GM18870 (cell line): ENCODE data around the gene CD99L2.

ENCODE experiments used
- ATAC-seq: cut with Tn5 transposase; IDR thresholded peaks from one replicate; pipeline ENCODE4 v1.9.1; 2021; ENCODE audit warnings: moderate library complexity; ENCODE audit not compliant: unreplicated experiment

The CD99L2 gene

DNA sequence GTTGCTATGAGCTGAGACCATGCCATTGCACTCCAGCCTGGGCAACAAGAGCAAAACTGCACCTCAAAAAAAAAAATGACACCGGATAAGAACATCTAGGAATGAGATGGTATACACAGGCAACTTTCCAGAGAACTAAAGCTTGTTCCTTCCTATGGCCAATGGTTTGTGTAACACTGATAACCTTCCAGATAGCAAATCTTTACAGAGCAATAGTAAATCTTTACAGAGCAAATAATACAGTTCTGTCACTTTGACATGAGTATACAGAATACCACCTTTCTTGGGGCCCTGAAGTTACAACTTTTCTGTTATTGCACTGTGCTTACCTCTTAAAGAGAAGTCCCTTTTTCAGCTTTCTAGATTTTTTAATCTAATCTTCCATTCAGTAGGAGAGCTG lies 91.6 kb downstream of the CD99L2 start:
- no peak for ATAC-seq

DNA sequence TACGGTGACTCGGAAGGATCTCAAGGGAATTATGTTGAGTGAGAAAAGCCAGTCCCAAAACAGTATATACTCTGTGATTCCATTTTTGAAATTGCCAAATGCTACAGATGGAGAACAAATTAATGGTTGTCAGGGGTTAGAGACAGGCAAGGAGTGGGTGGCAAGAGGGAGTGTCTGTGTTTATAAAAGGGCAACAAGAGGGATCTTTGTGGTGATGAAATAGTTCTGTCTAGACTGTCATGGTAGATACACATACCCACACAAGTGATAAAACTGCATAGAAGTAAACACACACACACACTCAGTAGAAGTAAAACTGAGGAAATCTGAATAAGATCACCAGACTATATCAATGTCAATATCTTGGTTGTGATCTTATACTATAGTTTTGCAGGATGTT lies 92.7 kb downstream of the CD99L2 start:
- ATAC-seq, result no peak

- no peak for ATAC-seq
These were observed 105.4 kb downstream of the CD99L2 start for GRCh38 chrX:150792949-150793527.

DNA sequence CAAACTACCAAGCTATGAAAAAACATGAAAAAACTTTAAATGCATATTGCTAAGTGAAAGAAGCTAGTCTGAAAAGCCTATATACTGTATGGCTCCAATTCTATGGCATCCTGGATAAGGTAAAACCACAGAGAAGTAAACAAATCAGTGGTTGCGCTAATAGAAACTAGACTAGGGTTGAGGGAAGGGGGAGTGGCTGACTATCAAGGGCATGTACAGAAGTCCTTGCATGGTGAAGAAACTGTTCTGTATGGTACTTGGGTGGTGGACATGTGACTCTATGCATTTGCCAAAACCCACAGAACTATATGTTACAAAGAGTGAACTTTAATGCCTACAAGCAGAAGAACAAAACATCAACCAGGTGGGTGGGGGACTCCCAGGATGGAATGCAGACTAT lies 108.4 kb downstream of the CD99L2 start:
- no peak for ATAC-seq

- no peak for ATAC-seq
These were observed 116.8 kb downstream of the CD99L2 start for GRCh38 chrX:150781677-150782076.

GRCh38 chrX:150779385-150779784 lies 119.1 kb downstream of the CD99L2 start:
- no peak for ATAC-seq

DNA sequence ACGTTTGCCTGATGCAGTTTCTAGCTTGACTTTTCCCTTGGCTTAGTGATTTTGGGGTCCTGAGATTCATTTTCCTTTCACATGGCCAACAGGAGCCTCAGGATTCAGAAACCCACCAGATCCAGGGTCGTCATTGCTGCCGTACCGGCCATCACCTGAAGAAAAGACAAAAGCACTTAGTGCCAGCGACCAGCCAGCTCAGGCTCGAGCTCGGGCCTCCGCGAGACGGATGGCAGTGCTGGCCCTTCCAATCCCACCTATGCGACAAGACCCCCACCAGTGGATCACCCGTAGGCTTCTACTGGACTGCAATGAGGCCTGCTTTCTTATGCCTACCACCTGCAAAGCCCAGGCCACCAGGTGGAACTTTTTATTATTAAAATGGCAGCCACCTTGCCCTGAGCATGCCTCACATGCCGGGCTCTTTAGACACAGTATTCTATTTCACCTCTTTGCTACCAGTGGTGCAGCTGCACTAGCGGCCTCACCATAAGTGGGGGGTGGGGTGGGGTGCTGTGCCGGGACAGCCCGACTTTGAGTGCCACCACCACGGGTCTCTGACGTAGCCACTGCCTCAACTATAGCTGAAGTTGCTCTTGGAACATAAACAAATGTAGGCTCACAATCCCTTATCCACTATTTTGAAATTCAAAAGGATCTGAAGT lies 121.0 kb downstream of the CD99L2 start:
- ATAC-seq, result no peak

- ATAC-seq, result no peak
These were observed 122.7 kb downstream of the CD99L2 start for GRCh38 chrX:150775569-150776350.

DNA sequence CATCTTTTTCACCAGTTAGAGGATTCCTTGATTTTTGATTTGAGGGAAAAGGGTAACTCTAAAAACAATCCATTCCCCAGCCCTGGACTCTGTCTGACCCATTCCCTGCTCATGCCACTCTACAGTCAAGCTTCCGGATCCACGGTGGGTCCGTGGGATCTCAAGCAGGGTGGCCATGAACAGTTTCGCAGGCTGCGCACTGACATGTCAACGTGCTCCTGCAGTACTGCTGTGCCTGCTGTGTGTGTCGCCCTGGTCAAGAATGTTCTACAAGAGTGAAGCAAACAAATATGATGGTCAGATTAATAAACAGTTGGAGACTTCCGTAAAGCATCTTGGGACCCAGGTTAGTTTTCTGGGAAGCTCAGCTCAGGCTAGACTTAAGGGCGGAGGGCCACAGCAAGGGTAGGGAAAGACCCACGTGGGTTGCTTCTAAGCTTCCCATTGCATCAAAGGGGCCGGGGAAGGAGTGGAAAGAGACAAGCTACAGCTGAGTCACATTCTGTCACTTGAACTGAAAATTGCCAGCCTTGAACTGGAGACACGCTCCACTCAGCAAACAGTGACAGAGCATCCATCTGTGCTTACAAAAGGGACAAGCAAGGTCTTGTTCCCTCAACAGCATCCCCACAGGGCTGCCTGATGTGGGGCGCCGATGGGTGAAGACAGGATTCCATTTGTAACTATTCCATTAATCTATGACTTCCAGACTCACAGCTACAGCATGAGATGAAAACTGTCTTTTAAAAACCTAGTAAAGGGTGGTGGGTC lies 123.5 kb downstream of the CD99L2 start:
- ATAC-seq, result no peak

- no peak for ATAC-seq
These were observed 124.8 kb downstream of the CD99L2 start for GRCh38 chrX:150773634-150774033.

- ATAC-seq, result no peak
These were observed 125.4 kb downstream of the CD99L2 start for GRCh38 chrX:150773117-150773516.

DNA sequence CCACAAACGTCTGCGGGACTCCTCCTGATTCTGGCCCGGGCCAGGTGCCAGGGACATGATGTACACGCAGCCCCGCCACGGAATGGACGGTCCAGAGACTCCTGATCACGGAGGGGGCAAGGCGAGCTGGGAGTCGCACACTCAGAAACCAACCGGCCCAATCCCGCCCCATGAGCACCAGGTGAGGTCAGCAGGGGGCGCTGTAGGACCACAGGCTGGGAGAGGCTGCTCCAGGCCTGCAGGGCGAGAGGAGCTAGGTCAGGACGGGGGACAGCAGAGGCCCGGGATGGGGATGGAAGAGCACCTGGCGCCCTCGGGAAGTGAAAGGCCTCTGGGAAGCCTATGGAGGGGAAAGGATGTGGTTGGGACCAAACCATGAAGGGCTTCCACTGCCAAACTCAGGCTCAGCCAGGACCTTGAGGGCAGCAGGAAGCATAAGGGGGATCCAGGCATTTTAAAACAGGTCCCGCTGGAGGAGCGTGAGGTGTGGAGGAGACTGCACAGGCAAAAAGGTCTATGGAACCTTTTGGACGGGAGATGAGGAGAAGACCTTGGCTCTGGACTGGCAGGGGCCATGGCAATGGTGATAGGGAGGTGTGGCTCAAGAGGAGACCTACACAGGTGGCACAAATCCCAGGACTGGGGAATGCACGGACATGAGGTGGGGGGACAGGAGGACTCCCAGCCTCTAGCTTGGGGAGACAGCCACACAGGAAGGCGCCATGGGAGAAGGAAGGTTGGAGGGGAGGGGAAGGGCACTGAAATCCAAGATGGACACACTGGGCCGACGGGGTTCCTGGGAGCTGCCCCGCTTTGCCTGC lies 126.1 kb downstream of the CD99L2 start:
- no peak for ATAC-seq

- no peak for ATAC-seq
These were observed 127.4 kb downstream of the CD99L2 start for GRCh38 chrX:150771116-150771515.

- ATAC-seq, result no peak
These were observed 127.8 kb downstream of the CD99L2 start for GRCh38 chrX:150770623-150771022.

DNA sequence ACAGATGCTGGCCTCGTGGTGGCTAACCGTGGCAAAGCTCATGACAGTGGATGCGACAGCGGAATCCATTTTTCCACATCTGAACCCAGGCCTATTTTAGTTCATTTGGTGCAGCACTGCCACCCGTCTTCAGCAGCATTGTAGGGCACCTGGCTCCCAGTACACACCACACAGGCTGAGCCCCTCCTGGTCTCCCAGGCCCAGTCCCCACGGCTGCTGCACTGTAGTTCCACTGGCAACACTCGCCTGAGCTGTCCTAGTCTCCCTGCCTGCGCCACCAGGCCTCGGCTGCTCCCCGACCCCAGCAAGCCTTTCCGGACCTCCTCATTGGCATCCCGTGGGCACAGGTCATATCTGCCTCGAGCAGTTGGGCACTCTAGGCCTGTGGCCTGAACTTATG lies 129.1 kb downstream of the CD99L2 start:
- ATAC-seq, result no peak

GRCh38 chrX:150768580-150769190 lies 129.8 kb downstream of the CD99L2 start:
- ATAC-seq, result no peak

GRCh38 chrX:150768132-150768485 lies 130.4 kb downstream of the CD99L2 start:
- ATAC-seq, result no peak

DNA sequence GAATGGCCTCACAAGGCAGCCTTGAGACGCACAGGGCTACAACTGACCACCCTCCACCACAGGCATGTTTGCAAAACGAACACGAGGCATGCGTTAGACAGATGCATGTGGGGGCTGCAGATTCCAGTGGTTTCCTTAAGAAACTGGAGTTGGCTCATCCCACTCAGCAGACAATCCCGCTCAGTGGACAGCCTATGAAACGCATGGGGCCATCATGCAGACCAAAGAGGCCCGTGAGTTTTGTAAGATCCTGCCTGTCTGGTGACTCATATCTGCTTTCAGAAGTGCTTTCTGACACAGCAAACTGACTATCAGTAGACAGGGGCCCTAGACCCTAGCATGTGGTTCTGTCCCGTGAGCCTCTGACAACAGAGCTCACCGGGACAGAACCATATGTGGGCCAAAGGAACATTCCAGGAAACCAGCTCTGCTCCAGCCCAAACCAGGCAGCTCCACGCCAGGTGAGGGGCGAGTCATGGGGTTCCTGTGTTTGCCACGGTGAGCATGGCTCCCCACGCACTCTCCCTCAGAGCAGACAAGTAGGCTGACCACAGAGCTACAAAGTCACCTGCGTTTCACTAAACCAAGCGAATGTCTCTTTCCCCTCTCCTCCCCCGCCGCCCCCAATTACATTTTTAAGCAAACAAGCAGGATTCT lies 130.9 kb downstream of the CD99L2 start:
- no peak for ATAC-seq

DNA sequence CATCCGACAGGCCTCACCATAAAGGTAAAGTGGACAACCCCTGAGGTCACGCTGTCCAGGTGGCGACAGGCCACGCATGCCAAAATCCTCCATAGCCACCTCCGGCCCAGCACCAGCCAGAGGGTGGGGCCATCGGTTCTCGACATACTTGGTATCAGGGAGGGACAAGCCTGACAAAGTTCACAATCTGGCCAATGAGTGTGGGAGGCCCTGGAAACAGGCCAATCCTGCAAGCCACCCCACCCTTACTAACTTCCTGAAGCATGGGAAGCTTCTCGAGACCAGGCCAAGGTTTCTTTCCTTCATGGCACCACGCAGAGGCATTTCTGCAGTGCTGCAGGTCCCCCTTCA lies 131.4 kb downstream of the CD99L2 start:
- ATAC-seq, result no peak
